ENCODE measurements around the gene HES7. TPM values are rescaled to one million over a fixed set of nuclear protein-coding genes. Genes with fewer than 3 reads are reported as not detected.

HES7 gene
- total RNA-seq, 1 experiment from 2014 or later, result 0.61 TPM

GRCh38 chr17:8149419-8150193, 25.7 kb upstream of the HES7 start:
- no peak for DNase-seq (ENCODE audit: low read depth, low spot score)
- Histone ChIP-seq H3K9me2 (ENCODE audit: insufficient read depth) (no peaks in the 10 kb centered on the region), H3K4me2 (ENCODE audit: low read length) (no peak overlapping the region), H4K20me1 (ENCODE audit: insufficient read depth) (no peaks in the 10 kb centered on the region), H3K27me3 (ENCODE audit: insufficient read depth, low read length) (no peaks in the 10 kb centered on the region), H3K9me3 (ENCODE audit: control insufficient read depth in 1 of 2, insufficient read depth in 1 of 2, low read depth in 1 of 2, low read length in 2 of 2) (no peaks in the 10 kb centered on the region), H3K79me2 (ENCODE audit: insufficient read depth, low read length) (peaks cover 43% of the 10 kb centered on the region), H3K36me3 (ENCODE audit: control insufficient read depth in 1 of 2, insufficient read depth in 2 of 2, low read length in 2 of 2) (peaks cover 40 to 53% of the 10 kb centered on the region in 2 experiments), H3K27ac (ENCODE audit: low read depth, low read length) (peak overlapping the region; percentile 77; the same call in 1 of the 2 replicates), H3K4me1 (ENCODE audit: control insufficient read depth in 1 of 2, insufficient read depth in 2 of 2, low read length in 2 of 2) (peaks cover 27 to 42% of the 10 kb centered on the region in 2 experiments), H2AFZ (ENCODE audit: low read depth, low read length, poor library complexity, severe bottlenecking) (no peak overlapping the region), H3K4me3 (replicated peaks in 1 of 2; ENCODE audit: low read depth in 1 of 2, low read length in 2 of 2) (no peak overlapping the region), H3K9ac (ENCODE audit: low read length) (no peak overlapping the region)
- no TSS peak for BruUV-seq (replicated peaks)
- ChIA-PET RAD21 (ENCODE audit: low non-redundant PET in 1 of 2, low total read pairs in 2 of 2, uncharacterized antibody in 2 of 2, unreplicated experiment in 2 of 2) (no interaction called here), CTCF (no interaction called here), POLR2A (no interaction called here)
- intact Hi-C loops (cut with micrococcal nuclease), result no loop called here
- no peak for ATAC-seq
- TF ChIP-seq POLR2A (IDR thresholded peaks at IDR 0.05; ENCODE audit: borderline replicate concordance, extremely low read depth, insufficient read depth, insufficient read length) (no peak), POLR2AphosphoS5 (IDR thresholded peaks at IDR 0.05; ENCODE audit: low read depth, low read length) (no peak), ELF1 (IDR thresholded peaks at IDR 0.05; ENCODE audit: borderline replicate concordance, low read depth) (no peak), CBX3 (IDR thresholded peaks at IDR 0.05; ENCODE audit: low read depth) (no peak), CTCF (IDR thresholded peaks at IDR 0.05 in 2 of 3, conservative IDR thresholded peaks at IDR 0.05 in 1 of 3; ENCODE audit: borderline replicate concordance in 1 of 3, insufficient read depth in 1 of 3, low read depth in 2 of 3, low read length in 2 of 3) (no peak), YY1 (IDR thresholded peaks at IDR 0.05; ENCODE audit: extremely low read depth, insufficient replicate concordance, low read depth, low read length) (no peak), TCF7L2 (IDR thresholded peaks at IDR 0.05; ENCODE audit: borderline replicate concordance, extremely low read depth, insufficient read depth, insufficient read length) (no peak), EZH2phosphoT487 (IDR thresholded peaks at IDR 0.05; ENCODE audit: borderline replicate concordance) (no peak)
- TF ChIP-seq, protein P1, sequence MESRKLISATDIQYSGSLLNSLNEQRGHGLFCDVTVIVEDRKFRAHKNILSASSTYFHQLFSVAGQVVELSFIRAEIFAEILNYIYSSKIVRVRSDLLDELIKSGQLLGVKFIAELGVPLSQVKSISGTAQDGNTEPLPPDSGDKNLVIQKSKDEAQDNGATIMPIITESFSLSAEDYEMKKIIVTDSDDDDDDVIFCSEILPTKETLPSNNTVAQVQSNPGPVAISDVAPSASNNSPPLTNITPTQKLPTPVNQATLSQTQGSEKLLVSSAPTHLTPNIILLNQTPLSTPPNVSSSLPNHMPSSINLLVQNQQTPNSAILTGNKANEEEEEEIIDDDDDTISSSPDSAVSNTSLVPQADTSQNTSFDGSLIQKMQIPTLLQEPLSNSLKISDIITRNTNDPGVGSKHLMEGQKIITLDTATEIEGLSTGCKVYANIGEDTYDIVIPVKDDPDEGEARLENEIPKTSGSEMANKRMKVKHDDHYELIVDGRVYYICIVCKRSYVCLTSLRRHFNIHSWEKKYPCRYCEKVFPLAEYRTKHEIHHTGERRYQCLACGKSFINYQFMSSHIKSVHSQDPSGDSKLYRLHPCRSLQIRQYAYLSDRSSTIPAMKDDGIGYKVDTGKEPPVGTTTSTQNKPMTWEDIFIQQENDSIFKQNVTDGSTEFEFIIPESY (IDR thresholded peaks at IDR 0.05; ENCODE audit: extremely low read depth, insufficient replicate concordance, low read length), result no peak
